GM18507 (cell line): ENCODE measurements around the gene ZCCHC14.

Experiments
- DNase-seq: peaks from one replicate; pipeline ENCODE4 v3.0.0; 2011; ENCODE audit warnings: low read depth; ENCODE audit not compliant: insufficient read length; ENCODE audit errors: extremely low spot score
- FAIRE-seq: peaks from 2 replicates; lab custom pipeline; 2011; peaks lifted over from hg19 to GRCh38; lab: Jason Lieb, UNC

ZCCHC14 gene

GRCh38 chr16:87358696-87359095, 134.1 kb downstream of the ZCCHC14 start:
- no peak for DNase-seq
- FAIRE-seq = no peak

- FAIRE-seq (no peak), DNase-seq (no peak)
Observed at GRCh38 chr16:87358250-87358649, 134.6 kb downstream of the ZCCHC14 start.

GRCh38 chr16:87356491-87356853, 136.4 kb downstream of the ZCCHC14 start:
- FAIRE-seq = no peak
- DNase-seq = no peak
